ENCODE measurements around the gene ILK. TPM values are rescaled to one million over a fixed set of nuclear protein-coding genes. Genes with fewer than 3 reads are reported as not detected.

The ILK gene
- total RNA-seq, 1 donor from 2014 or later = 229 TPM

DNA sequence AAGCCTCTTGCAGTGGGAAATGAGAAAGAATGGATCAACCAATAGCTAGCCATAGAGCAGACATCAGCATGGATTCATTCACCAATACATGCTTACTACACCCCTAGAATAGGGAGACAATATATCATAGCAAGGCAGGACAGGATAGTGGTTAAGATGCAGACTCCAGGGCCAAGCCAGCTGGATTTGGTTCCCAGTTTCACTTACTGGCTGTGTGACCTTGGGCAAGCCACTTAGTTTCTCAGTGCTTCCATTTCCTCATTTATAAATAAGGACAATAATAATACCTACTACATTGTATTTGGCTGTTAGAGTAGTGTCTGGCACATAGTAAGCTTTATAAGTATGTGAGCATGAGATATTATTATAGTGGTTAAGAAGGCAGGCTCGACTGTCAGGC is 44.9 kb downstream of the ILK start:
- intact Hi-C loops (cut with DNase I) = no loop called here
- DNase-seq (ENCODE audit: low spot score) = no peak

DNA sequence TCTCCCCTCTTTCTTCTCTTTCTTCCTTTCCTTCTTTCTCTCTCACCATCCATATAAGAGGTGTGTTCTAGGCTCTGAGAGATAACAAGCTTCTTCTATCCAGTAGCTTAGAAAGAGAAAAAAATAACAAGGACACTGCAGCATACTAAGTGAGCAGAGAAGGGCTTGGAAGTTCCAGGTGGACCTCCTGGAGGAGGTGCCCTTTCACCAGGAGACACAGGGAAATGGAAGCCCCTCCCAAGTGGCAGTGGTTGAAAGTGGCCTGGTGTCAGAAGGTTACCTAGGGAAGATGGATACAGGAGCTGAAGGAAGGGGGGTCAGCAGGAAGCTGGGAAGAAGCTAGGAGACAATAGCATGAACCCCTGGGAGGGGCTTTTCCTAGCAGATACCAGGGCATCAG is 46.5 kb downstream of the ILK start:
- intact Hi-C loops (cut with DNase I) = no loop called here
- no peak for DNase-seq (ENCODE audit: low spot score)

DNA sequence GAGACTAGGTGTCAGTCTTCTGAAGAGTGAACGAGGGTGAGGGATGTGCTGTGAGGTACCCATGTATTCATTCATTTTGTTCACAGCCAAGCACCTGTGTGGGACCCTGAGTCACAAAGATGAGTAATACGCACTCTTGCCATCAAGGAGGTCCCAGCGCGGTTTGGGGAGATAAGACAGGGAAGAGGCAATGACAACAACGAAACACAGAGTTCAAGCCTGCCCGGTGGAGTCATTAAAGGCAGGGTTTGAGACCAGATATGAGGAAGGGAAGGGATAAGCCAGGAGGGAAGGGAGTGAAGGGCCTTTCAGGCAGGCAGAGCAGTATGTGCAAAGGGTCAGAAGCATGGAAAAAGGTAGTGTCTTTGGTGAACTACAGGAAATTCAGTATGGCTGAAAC is 47.4 kb downstream of the ILK start:
- no peak for DNase-seq (ENCODE audit: low spot score)
- intact Hi-C loops (cut with DNase I) = no loop called here

GRCh38 chr11:6652182-6652581 is 48.6 kb downstream of the ILK start:
- intact Hi-C loops (cut with DNase I) = no loop called here
- no peak for DNase-seq (ENCODE audit: low spot score)

DNA sequence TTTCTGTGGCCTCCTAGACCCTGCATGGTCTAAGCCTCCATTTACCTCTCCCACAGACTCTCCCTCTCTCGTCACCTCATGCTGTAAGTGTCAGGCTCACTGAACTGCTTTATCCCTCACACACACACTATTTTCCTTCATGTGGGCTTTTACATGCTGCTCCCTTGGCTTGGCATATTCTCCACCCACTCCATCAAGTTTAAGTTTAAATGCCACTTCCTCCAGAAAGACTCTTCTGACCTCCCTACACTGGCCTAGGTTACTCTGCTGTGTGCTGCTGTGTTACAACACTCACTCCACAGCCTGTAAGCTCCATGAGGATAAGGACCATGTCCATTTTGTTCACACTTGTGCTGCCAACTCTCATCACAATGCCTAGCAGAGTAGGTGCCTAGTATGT is 49.5 kb downstream of the ILK start:
- intact Hi-C loops (cut with DNase I) = no loop called here
- no peak for DNase-seq (ENCODE audit: low spot score)

DNA sequence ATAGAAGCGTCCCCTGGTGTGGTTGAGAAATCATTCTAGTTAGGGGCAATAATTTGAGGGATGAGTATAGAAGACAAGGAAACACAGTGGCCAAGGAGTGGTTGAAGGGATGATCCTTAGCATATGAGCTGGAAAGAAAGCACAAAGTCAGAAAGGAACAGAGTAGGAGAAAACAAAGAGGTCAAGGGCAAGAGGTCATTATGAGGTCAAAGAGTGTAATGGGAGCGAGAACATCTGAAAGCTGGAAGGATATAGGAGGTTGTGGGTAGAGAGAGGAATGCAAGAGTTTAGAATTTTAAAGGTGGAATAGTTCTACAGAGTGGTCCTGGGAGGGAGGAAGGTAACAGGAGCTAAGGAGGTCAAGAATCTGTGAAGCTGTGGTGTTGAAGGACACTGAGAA is 50.1 kb downstream of the ILK start:
- intact Hi-C loops (cut with DNase I) = no loop called here

DNA sequence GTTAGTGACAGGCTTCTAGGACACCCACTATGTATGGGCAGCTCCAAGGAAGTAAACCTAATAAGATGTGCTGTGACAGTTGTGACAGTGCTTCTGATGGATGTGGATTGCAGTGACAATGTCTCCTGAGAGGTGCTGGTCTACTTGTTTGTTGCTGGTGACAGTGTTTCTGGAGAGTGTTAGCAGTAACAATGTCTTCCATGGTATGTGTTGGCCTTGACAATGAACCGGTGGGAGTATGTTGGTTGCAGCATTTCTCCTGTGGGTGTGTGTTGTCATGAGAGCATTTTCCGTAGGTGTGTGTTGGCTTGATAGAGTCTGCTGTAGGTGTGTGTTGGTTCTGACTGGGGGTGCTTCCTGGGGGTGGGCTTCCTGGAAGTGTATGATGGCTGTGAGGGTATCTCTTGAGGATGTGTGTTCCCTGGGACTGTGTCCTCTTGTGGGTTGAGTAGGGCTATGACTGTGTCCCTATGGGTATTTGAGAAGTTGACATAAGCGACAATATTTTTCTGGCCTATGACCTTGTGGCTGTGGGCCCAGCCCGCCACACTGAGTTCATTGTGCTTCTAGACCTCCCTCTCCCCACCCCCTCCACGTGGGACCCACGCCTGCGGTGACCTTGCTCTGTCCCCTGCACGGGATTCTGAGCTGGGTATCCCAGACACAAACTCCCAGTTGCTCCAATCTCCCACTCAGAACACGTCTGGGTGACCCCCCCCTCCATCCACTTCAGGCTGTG is 50.9 kb downstream of the ILK start:
- intact Hi-C loops (cut with DNase I) = no loop called here
- no peak for DNase-seq (ENCODE audit: low spot score)

More for the DNA sequence above, 50.1 kb downstream of the ILK start:
- DNase-seq (ENCODE audit: low spot score) = no peak

- intact Hi-C loops (cut with DNase I) = no loop called here
- no peak for DNase-seq (ENCODE audit: low spot score)
Observed at GRCh38 chr11:6655020-6655789, 51.6 kb downstream of the ILK start.

DNA sequence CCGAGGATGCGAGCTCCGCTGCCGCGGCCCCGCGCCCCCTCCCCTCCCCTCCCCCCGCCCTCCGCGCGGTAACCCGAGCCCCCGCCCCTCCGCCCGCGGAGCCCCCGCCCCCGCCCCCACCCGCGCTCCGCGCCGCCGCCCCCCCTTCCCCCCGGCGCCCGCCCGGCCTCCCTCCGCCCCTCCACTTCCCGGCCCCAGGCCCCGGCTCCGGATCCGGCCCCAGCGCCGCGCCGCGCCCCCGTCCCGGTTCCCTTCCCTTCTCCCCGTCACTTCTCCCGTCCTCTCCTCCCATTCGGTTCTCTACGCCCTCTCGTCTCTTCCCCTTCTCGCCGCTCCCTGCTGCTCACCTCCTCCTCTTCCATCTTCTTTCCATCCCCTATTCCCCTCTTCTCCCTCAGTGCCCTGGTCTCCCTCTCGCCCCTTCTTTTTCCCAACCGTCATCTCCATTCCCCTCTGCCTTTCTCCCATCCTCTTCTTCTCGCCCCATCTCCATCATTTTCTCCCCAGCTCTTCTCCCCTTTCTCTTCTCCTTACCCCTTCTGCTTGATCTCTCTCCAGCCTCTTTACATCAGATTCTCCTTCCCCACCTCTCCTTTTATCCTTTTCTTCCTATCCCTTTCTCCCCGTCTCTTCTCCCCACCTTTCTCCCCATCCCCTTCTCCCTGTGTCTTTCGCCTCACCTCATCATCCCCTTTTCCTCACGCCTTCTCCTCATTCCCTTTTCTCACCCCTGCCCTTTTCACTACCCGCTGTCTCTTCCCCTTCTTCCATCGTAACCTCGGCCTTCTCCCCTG is 52.4 kb downstream of the ILK start, which contains the start of gene DCHS1:
Gene DCHS1, minus strand, starts transcription at position 20 of the 794 bp plus-strand sequence. CDS start 14,196 bp downstream, outside the sequence.
- intact Hi-C loops (cut with DNase I) = no loop called here
- no peak for DNase-seq (ENCODE audit: low spot score)

DNA sequence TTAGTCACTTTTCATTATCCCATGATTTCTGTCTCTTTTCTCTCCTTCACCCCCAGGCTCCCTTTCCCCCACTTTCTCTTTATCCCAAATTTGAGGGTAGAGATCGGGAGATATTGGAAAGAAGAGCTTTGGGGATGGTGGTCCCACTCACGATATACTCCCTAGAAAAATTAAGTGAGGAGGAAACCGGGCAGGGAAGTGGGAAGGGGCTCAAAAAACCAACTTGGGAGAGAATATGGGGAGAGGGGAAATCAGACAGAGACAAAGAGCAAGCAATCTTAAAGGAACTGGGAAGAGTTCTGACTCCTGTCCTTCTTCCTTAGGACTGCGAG is 53.0 kb downstream of the ILK start:
- intact Hi-C loops (cut with DNase I) = no loop called here

DNA sequence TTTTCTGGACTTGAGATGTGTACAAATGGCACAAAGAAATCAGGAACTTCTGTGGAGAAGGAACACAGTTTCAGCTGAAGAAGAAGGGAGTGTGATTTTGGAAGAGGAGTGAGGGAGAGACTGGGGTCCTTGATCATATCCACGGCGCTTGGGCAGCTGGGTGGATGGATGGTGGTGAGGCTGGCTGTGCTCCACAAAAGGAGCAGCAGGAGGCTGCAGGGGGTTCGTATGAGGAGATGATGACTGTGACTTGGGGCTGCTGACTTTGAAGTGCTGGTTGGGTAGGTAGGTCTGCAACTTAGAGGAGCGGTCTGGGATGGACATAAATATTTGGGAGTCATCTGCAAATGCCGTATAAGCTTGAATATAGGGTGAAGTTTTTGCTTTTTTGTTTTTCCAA is 53.4 kb downstream of the ILK start:
- intact Hi-C loops (cut with DNase I) = no loop called here
- DNase-seq (ENCODE audit: low spot score) = no peak

More for the DNA sequence above, 53.0 kb downstream of the ILK start:
- DNase-seq (ENCODE audit: low spot score) = no peak

- intact Hi-C loops (cut with DNase I) = no loop called here
- no peak for DNase-seq (ENCODE audit: low spot score)
Observed at GRCh38 chr11:6657346-6657745, 53.8 kb downstream of the ILK start.

- no peak for DNase-seq (ENCODE audit: low spot score)
- intact Hi-C loops (cut with DNase I) = no loop called here
Observed at GRCh38 chr11:6658647-6659046, 55.1 kb downstream of the ILK start.

Other genes starting within 250 kb of the ILK start
- 57.8 TPM for gene SMPD1, start 213.3 kb upstream of the ILK start, total RNA-seq
- gene APBB1, start 184.7 kb upstream of the ILK start, total RNA-seq = 72.0 TPM
- 0.27 TPM for gene HPX, start 162.8 kb upstream of the ILK start, total RNA-seq
- 11.7 TPM for gene TRIM3, start 129.8 kb upstream of the ILK start, total RNA-seq
- gene ARFIP2, start 122.4 kb upstream of the ILK start, total RNA-seq = 20.1 TPM
- 21.7 TPM for gene TIMM10B, start 122.3 kb upstream of the ILK start, total RNA-seq
- gene DNHD1, start 106.5 kb upstream of the ILK start, total RNA-seq = 8.2 TPM
- 21.3 TPM for gene RRP8, start 158 bp upstream of the ILK start, total RNA-seq
- gene TAF10, start 8.4 kb downstream of the ILK start, total RNA-seq = 126 TPM
- 72.0 TPM for gene TPP1, start 15.6 kb downstream of the ILK start, total RNA-seq
- 9.2 TPM for gene DCHS1, start 52.0 kb downstream of the ILK start, total RNA-seq
- 39.5 TPM for gene MRPL17, start 79.6 kb downstream of the ILK start, total RNA-seq
- gene OR2AG2, start 168.2 kb downstream of the ILK start, total RNA-seq = not detected
- gene OR2AG1, start 179.2 kb downstream of the ILK start, total RNA-seq = not detected
- not detected for gene OR6A2, start 195.9 kb downstream of the ILK start, total RNA-seq
- not detected for gene OR10A5, start 241.9 kb downstream of the ILK start, total RNA-seq

All from cardiac septum (tissue), 1 donor.